KMS-11 (cell line): Measurements from ENCODE around the gene E4F1.

Experiments used
- H2AFZ ChIP-seq: fragments of 200-600 bp; sonication (generic); 2 replicates; pipeline ENCODE4 v1.6.1; 2016; ENCODE audit warnings: antibody characterized with exemption, mixed run types, low read depth
- H3K27ac ChIP-seq: fragments of 200-600 bp; sonication (generic); 2 replicates; pipeline ENCODE4 v1.6.1; 2016; ENCODE audit warnings: mild to moderate bottlenecking, mixed run types
- H3K27me3 ChIP-seq: fragments of 200-600 bp; sonication (generic); 2 replicates; pipeline ENCODE4 v1.6.1; 2017; ENCODE audit warnings: mild to moderate bottlenecking, low read depth, mixed run types, moderate library complexity; ENCODE audit not compliant: insufficient read depth
- H3K36me3 ChIP-seq: fragments of 200-600 bp; sonication (generic); 2 replicates; pipeline ENCODE4 v1.6.1; 2017; ENCODE audit warnings: mild to moderate bottlenecking, mixed run types; ENCODE audit not compliant: insufficient read depth
- H3K4me1 ChIP-seq: fragments of 200-600 bp; sonication (generic); 2 replicates; pipeline ENCODE4 v1.6.1; 2016; ENCODE audit warnings: mild to moderate bottlenecking, low read depth, mixed run types; ENCODE audit not compliant: poor library complexity, severe bottlenecking
- H3K4me2 ChIP-seq: fragments of 200-600 bp; sonication (generic); 2 replicates; pipeline ENCODE4 v1.7.0; 2016; ENCODE audit warnings: mild to moderate bottlenecking, mixed run types
- H3K4me3 ChIP-seq: fragments of 200-600 bp; sonication (generic); IDR thresholded peaks from 2 replicates; pipeline ENCODE4 v1.6.1; 2017; ENCODE audit warnings: low read depth, low read length, mixed read lengths; ENCODE audit not compliant: insufficient read depth
- H3K79me2 ChIP-seq: fragments of 200-600 bp; sonication (generic); 2 replicates; pipeline ENCODE4 v1.6.1; 2016; ENCODE audit warnings: low read depth, mixed run types; ENCODE audit not compliant: insufficient read depth
- H3K9ac ChIP-seq: fragments of 200-600 bp; sonication (generic); 2 replicates; pipeline ENCODE4 v1.6.1; 2016; ENCODE audit warnings: mild to moderate bottlenecking, mixed run types
- H4K20me1 ChIP-seq: fragments of 200-600 bp; sonication (generic); 2 replicates; pipeline ENCODE4 v1.6.1; 2016; ENCODE audit warnings: mild to moderate bottlenecking, mixed run types; ENCODE audit not compliant: insufficient read depth
- CTCF ChIP-seq: fragments of 200-600 bp; sonication (generic); conservative IDR thresholded peaks from 2 replicates; pipeline ENCODE4 v1.6.1; 2017; ENCODE audit warnings: low read depth, mild to moderate bottlenecking, antibody characterized with exemption, low read length, moderate library complexity, mixed read lengths

Gene E4F1

GRCh38 chr16:2280461-2280860, 57.1 kb downstream of the E4F1 start:
- Histone ChIP-seq H3K36me3 (no peaks in the 10 kb centered on the region), H4K20me1 (no peaks in the 10 kb centered on the region), H3K27me3 (no peaks in the 10 kb centered on the region), H2AFZ (no peak overlapping the region), H3K79me2 (no peaks in the 10 kb centered on the region), H3K4me3 (no peak overlapping the region), H3K4me2 (no peak overlapping the region), H3K27ac (no peak overlapping the region), H3K4me1 (no peaks in the 10 kb centered on the region), H3K9ac (no peak overlapping the region)
- no peak for TF ChIP-seq CTCF

- Histone ChIP-seq H3K79me2 (no peaks in the 10 kb centered on the region), H3K36me3 (no peaks in the 10 kb centered on the region), H4K20me1 (no peaks in the 10 kb centered on the region), H3K27me3 (no peaks in the 10 kb centered on the region), H3K9ac (no peak overlapping the region), H3K27ac (no peak overlapping the region), H3K4me1 (no peaks in the 10 kb centered on the region), H3K4me3 (no peak overlapping the region), H2AFZ (no peak overlapping the region), H3K4me2 (no peak overlapping the region)
- no peak for TF ChIP-seq CTCF
Measured at GRCh38 chr16:2280981-2281542, 57.7 kb downstream of the E4F1 start.

- no peaks in the 10 kb centered on the region for H3K27me3 ChIP-seq
Measured at GRCh38 chr16:2282262-2282661, 58.9 kb downstream of the E4F1 start.

GRCh38 chr16:2282866-2283555, 59.6 kb downstream of the E4F1 start:
- Histone ChIP-seq H3K27me3 (no peaks in the 10 kb centered on the region), H3K4me2 (no peak overlapping the region), H3K4me1 (no peaks in the 10 kb centered on the region), H3K9ac (no peak overlapping the region), H2AFZ (no peak overlapping the region), H3K36me3 (no peaks in the 10 kb centered on the region), H3K79me2 (no peaks in the 10 kb centered on the region), H3K4me3 (no peak overlapping the region), H4K20me1 (no peaks in the 10 kb centered on the region), H3K27ac (no peak overlapping the region)
- no peak for TF ChIP-seq CTCF

More at GRCh38 chr16:2282262-2282661, 58.9 kb downstream of the E4F1 start:
- Histone ChIP-seq H3K79me2 (no peaks in the 10 kb centered on the region), H2AFZ (no peak overlapping the region), H3K27ac (no peak overlapping the region), H3K9ac (no peak overlapping the region), H3K4me3 (no peak overlapping the region), H3K4me2 (no peak overlapping the region), H3K4me1 (no peaks in the 10 kb centered on the region), H4K20me1 (no peaks in the 10 kb centered on the region), H3K36me3 (no peaks in the 10 kb centered on the region)
- TF ChIP-seq CTCF, result no peak
